Limb (tissue), 2 donors: ENCODE results near the gene SCYL1.

Experiments
- DNase-seq, 2 donors: peaks; one replicate each; pipeline ENCODE4 v3.0.0-alpha.2; 2016; ENCODE audit errors: extremely low spot score in 2 of 2

Gene SCYL1

DNA sequence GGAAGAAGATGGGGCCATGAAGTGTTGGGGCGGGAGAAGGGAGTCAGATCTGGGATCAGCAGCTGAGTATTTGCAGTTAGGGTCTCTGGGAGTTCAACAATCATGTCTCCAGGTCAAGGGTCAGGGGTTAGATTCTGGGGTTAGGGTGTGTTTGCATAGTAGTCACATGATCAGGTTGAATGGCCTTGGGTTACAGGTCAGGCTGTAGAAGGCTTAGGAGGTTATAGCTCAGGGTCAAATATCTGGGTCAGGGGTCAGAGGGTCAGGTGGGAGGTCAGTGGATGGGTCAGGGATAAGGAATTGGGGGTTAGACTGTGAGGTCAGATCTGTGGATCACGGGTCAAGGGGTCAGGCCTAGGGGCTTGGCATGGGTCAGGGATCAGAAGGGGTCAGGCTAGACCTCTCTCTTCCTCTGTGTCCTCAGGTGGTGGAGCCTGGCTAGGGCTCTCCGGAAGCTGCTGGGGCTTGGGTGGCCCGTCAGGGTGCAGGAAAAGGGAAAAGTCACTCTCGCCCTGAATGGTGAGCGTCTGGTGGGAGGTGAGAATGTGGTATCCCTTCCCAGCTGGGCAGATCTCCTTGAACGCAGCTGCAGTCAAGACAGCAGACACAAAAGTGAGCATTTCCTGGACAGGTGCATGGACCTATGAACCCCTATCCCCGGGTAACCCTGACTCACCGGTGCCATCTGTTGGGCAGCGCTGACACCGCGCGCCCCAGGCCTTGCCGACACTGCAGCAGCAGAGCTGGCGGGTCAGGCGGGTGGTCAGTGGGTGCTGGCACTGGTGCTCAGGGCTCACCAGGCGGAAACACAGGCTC, 26.9 kb downstream of the SCYL1 start:
- peak in 1 of 2 donors; percentile 50 for DNase-seq

- DNase-seq: no peak
Measured at GRCh38 chr11:65552388-65552951, 27.6 kb downstream of the SCYL1 start.

DNA sequence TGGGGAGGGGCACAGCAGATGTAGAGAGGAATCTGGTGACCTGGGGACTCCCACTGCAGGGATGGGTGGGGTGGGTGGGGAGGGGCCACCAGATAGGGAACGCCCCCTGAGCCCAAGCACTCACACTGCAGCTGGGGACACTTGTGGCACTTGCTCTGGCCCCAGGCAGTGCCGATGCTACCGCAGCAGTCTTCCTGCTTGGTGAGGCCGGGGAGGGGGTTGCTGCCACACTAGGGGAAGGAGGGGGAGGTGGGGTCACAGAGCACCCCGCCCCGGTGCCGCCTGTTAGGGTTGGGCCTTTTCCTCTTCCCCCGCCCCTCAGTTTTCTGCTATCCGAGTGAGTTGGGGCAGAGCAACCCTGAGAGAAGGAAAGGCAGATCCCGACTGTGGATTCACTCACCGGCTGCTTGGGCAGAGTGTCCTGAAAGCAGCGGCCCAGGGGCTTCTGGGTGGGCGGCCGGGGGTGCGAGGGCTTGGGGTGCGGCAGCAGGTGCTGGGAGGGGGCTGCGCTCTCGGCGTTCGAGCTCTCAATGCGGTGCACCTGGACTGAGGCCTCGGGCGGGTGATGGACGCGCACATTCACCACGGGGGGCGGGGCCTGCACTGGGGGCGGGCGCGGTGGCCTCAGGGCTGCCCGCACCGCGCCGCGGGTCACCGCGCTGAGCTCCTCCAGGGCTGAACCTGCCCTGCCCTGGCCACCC, 28.6 kb downstream of the SCYL1 start:
- peak in 1 of 2 donors; percentile 42 for DNase-seq

GRCh38 chr11:65554057-65554818, 29.4 kb downstream of the SCYL1 start:
- DNase-seq: no peak

- no peak for DNase-seq
Measured at GRCh38 chr11:65554842-65555430, 30.1 kb downstream of the SCYL1 start.

- DNase-seq: no peak
Measured at GRCh38 chr11:65555693-65556231, 30.9 kb downstream of the SCYL1 start.

DNA sequence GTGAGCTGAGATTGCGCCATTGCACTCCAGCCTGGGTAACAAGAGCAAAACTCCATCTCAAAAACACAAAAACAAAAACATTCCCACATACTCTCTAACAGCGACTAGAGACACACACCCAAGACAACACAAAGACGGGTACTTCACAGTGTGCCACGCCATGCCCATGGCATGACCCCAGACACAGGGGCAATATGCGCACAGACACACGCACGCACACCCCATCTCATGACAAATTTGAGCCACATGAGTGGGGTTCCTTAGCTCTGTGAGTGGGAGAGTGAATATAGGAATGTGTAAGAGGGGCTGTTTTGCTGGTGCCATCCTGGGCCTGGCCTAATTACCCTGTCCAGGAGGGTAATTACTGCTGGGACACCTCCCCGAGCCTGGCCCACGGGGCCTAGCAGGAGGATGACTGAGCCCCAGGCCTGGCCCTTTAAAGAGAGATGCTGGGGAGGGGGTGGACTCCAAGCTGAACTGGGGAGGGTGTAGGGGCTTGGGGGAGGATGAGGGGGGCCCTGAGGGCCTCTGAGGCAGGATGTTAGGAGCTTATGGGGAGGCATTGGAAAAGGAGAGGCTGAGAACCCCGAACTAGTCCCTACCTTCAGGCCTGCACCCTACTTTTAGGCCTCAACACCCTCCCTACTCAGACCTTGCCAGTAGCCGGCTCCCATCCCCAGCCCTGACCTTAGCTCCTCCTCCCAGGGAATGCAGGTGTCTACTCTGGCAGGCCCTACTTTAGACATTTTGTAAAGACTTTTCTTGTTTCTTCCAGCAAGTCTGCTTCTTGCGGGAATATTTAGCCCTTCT, 31.8 kb downstream of the SCYL1 start:
- DNase-seq: no peak

DNA sequence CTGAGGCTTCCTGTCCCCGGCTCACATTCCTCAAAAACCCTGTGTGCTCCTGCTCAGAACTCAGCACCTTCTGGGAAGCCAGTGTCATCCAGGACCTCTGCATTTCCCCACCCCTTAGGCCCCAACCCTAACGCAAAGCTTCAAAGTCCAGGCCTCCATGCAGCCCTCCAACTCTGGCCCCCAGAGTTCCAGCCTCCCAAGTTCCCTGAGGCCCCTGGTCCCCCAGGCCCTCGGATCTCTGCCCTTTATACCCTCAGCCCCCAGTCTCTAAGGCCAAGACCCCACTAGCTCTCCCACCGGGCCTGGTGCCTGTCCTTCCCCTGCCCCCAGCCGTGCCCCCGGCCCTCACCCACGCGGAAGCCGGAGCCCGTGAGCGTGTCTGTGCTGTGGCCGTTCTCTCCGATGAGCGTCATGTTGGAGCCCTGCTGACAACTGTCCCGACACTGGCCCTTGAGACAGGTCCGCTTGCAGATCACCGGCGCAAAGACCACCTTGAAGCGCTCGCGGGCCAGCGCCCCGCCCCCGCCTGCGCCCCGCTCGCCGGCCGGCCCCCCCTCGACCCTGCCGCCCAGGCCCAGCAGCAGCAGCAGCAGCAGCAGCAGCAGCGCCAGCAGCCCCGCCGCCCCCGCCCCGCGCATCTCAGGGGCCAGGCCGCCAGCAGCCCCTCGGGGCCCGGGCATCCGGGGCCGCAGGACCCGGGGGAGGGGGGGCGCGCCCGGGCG, 32.6 kb downstream of the SCYL1 start:
- no peak for DNase-seq

GRCh38 chr11:65558002-65558929, 33.4 kb downstream of the SCYL1 start, which contains the start of gene LTBP3:
LTBP3 (minus strand) TSS chr11:65558359; CDS start chr11:65557959, 400 bp downstream.
- DNase-seq: peak; percentile 82 to 88

DNA sequence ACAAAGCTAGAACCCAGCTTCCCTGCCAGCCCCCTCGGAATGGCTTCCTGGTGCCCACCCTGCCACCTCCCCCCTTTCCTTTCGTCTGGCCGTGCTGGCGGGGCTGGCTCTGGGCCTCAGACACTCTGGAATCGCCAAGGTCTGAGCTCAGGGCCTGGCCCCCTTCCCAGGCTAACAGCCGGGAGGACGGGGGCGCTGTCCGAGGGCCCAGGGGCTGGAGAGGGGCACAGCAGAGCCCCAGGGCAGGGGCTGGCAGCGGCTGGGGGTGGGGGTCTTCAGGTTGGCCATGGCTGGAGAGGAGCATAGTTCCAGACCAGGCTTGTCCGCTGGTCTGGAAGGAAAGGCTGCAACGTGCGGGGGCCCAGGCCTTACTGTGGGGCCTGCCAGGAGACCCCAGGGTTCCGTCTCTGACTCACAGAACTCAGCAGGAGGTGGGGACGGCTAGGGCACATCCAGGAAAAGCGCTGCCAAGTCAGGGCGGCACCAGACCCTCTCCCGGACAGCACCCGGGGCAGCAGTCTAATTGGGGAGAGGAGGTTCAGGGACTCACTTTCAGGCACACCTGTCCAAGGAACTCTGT, 34.1 kb downstream of the SCYL1 start:
- DNase-seq: peak in 1 of 2 donors; percentile 82

GRCh38 chr11:65559535-65559934, 34.7 kb downstream of the SCYL1 start:
- no peak for DNase-seq

- no peak for DNase-seq
Measured at GRCh38 chr11:65559951-65560537, 35.2 kb downstream of the SCYL1 start.

- no peak for DNase-seq
Measured at GRCh38 chr11:65560555-65561418, 35.9 kb downstream of the SCYL1 start.

GRCh38 chr11:65562020-65562419, 37.1 kb downstream of the SCYL1 start:
- DNase-seq: no peak

DNA sequence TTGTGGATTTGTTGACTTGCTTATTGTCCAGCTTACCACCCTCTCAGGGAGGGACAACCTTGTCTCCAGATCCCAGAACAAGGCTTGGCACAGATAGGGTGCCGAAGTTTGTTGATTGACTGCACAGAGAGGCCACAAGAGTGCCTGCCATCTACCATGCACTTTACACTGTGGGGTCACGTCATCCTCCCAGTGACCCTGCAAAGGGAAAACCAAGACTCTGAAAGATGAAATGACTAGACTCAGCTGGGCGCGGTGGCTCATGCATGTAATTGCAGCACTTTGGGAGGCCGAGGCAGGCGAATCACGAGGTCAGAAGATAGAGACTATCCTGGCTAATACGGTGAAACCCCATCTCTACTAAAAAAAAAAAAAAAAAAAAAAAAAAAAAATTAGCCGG, 37.9 kb downstream of the SCYL1 start:
- DNase-seq: no peak

DNA sequence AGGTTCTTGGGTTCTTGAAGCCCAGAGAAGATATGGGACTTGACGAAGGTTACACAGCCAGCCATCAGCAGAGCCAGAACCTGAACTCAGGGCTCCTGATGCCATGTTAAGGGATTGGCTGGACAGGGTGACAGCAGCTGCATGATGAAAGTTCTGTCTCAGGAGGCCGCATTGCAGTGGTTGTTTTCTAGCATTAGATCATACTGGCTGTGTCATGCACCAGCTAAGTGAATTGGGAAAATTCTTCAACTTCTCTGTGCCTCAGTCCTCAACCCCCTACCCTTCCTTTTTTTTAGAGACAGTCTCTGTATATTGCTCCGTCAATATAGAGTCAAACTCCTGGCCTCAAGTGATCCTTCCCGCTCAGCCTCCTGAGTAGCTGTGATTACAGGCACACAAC, 38.7 kb downstream of the SCYL1 start:
- DNase-seq: no peak
